GM12872 (cell line): ENCODE data around the gene CD300LF.

Experiments
- CTCF ChIP-seq: IDR thresholded peaks from 3 replicates; pipeline ENCODE4 v1.5.1; 2011; ENCODE audit warnings: low read depth, mild to moderate bottlenecking, low read length, moderate library complexity; ENCODE audit not compliant: insufficient read depth

CD300LF gene

GRCh38 chr17:74682471-74683190 is 30.1 kb downstream of the CD300LF start:
- no peak for TF ChIP-seq CTCF

GRCh38 chr17:74682028-74682427 is 30.7 kb downstream of the CD300LF start:
- no peak for TF ChIP-seq CTCF

- TF ChIP-seq CTCF: no peak
These were observed 31.8 kb downstream of the CD300LF start for GRCh38 chr17:74680941-74681340.

- TF ChIP-seq CTCF: no peak
These were observed 32.5 kb downstream of the CD300LF start for GRCh38 chr17:74680213-74680612.

- no peak for TF ChIP-seq CTCF
These were observed 33.3 kb downstream of the CD300LF start for GRCh38 chr17:74679374-74679773.

GRCh38 chr17:74678541-74678940 is 34.2 kb downstream of the CD300LF start:
- no peak for TF ChIP-seq CTCF

GRCh38 chr17:74677558-74678466 is 34.9 kb downstream of the CD300LF start:
- TF ChIP-seq CTCF: no peak
